ENCODE results near the gene HOXC13.

Gene HOXC13

GRCh38 chr12:53969588-53970259, 31.1 kb downstream of the HOXC13 start:
- no peak for DNase-seq (ENCODE audit: extremely low read depth, low read depth)
- TF ChIP-seq CTCF (IDR thresholded peaks at IDR 0.05; ENCODE audit: low read depth, low read length, missing control alignments) = no peak
- H3K4me3 ChIP-seq (replicated peaks; ENCODE audit: low read depth, low read length) = no peak overlapping the region

GRCh38 chr12:53970451-53970850, 31.8 kb downstream of the HOXC13 start:
- TF ChIP-seq CTCF (IDR thresholded peaks at IDR 0.05; ENCODE audit: low read depth, low read length, missing control alignments) = no peak
- no peak overlapping the region for H3K4me3 ChIP-seq (replicated peaks; ENCODE audit: low read depth, low read length)
- no peak for DNase-seq (ENCODE audit: extremely low read depth, low read depth)

GRCh38 chr12:53971129-53971528, 32.5 kb downstream of the HOXC13 start:
- no peak for DNase-seq (ENCODE audit: extremely low read depth, low read depth)
- H3K4me3 ChIP-seq (replicated peaks; ENCODE audit: low read depth, low read length) = no peak overlapping the region
- TF ChIP-seq CTCF (IDR thresholded peaks at IDR 0.05; ENCODE audit: low read depth, low read length, missing control alignments) = no peak

- no peak overlapping the region for H3K4me3 ChIP-seq (replicated peaks; ENCODE audit: low read depth, low read length)
- no peak for TF ChIP-seq CTCF (IDR thresholded peaks at IDR 0.05; ENCODE audit: low read depth, low read length, missing control alignments)
- no peak for DNase-seq (ENCODE audit: extremely low read depth, low read depth)
Measured at GRCh38 chr12:53971686-53972085, 33.1 kb downstream of the HOXC13 start.

GRCh38 chr12:53972152-53972702, 33.6 kb downstream of the HOXC13 start:
- no peak for DNase-seq (ENCODE audit: extremely low read depth, low read depth)
- no peak for TF ChIP-seq CTCF (IDR thresholded peaks at IDR 0.05; ENCODE audit: low read depth, low read length, missing control alignments)
- H3K4me3 ChIP-seq (replicated peaks; ENCODE audit: low read depth, low read length) = peak overlapping the region; percentile 47

- DNase-seq (ENCODE audit: extremely low read depth, low read depth) = no peak
- peak within 1 kb of the TSS; percentile 47 for H3K4me3 ChIP-seq (replicated peaks; ENCODE audit: low read depth, low read length)
Measured at GRCh38 chr12:53972722-53973235, 34.1 kb downstream of the HOXC13 start, which contains the start of gene HOXC11. HOXC11 (plus strand) TSS chr12:53973126; CDS start chr12:53973242, 116 bp downstream.

More at GRCh38 chr12:53972722-53973235, 34.1 kb downstream of the HOXC13 start, which contains the start of gene HOXC11:
- TF ChIP-seq CTCF (IDR thresholded peaks at IDR 0.05; ENCODE audit: low read depth, low read length, missing control alignments) = no peak
